Measurements from ENCODE around the gene BCKDHA.

BCKDHA gene

DNA sequence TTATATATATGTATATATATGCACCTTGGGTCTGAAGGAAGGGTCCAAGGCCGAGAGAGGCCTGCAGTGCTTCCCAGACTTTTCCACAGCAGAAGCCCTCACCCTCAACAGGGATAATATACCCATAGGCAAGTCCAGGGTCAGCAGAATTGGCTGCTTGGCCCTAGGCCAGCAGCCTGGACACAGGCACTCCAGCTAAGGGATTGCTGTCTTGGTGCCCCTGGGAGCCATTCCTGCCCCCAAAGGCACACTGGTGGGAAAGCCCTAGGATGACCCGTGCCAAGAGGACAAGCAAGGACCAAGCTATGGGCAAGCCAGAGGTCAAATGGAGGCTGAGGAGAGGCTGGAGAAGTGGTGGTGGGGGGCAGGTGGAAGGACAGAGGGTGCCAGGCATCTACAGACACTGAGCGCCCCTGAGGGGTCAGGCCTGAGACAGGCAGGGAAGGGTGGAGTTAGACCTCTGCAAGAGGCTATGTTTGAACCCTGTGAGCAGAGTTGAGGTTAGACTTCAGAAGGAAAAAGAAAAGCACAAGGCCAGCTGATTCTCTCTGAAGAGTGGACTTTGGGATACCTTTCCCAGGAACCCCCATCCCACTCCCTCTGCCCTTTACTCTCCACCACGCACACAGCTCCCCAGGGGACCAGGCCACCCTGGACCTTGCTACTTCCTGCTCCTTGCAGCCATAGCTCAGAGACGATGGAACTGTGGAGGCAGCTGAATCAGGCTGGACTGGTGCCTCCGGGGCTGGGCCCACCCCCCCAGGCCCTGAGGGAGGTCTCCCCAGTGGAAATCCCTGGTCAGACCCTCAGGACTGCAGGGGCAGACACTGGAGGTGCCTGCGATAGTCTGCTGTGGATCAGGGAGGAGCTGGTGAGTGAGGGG, 45.1 kb downstream of the BCKDHA start, which contains the start of gene ERICH4:
Gene ERICH4, plus strand, starts transcription at position 684 of the 883 bp plus-strand sequence. Its CDS starts 14 bp downstream, at position 698.
- no peaks in the 10 kb centered on the region for H3K9me3 ChIP-seq (ENCODE audit: control insufficient read depth in 5 of 5, low read length in 5 of 5)
- no peak within 1 kb of the TSS for H3K9ac ChIP-seq (ENCODE audit: low read length in 5 of 5)
- peaks cover 0 to 5% (median 4%) of the 10 kb centered on the region in 5 donors for H3K36me3 ChIP-seq (ENCODE audit: control insufficient read depth in 5 of 5, insufficient read depth in 5 of 5, low read length in 5 of 5)
- no peak within 1 kb of the TSS for H3K27ac ChIP-seq (ENCODE audit: low read depth, low read length)
- H3K4me3 ChIP-seq (ENCODE audit: low read depth in 1 of 5, low read length in 5 of 5) = no peak within 1 kb of the TSS
- H3K4me1 ChIP-seq (ENCODE audit: control insufficient read depth in 5 of 5, insufficient read depth in 5 of 5, low read length in 5 of 5) = peaks cover 7 to 15% (median 9%) of the 10 kb centered on the region in 5 donors
- H3K27me3 ChIP-seq (ENCODE audit: control insufficient read depth in 5 of 5, insufficient read depth in 4 of 5, low read length in 5 of 5) = peaks cover 3 to 24% (median 9%) of the 10 kb centered on the region in 5 donors

DNA sequence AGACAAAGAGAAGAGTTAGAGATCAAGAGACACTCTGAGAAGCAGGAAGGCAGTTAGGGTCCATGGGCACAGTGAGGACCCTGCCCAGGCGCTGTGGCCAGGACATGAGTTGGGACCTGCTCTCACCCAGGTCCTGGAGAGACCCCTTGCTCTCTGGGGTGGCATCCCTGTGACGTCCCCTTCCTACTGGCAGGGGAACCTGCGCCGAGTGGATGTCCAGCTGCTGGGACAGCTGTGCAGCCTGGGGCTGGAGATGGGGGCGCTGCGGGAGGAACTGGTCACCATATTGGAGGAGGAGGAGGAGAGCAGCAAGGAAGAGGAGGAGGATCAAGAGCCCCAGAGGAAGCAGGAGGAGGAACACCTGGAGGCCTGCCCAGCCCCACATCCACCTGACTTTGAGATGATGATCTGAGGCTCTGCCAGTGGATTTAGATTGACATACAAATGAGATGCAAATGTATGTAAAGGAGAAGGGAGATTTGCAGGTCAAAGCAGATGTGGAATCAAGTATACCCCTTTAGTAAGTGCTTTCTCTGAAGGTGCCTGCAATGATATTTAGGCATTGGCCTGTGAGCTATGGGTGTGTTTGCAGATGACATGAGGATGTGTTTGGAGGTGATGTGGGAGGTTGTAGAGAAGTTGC, 46.3 kb downstream of the BCKDHA start:
- H3K36me3 ChIP-seq (ENCODE audit: control insufficient read depth in 5 of 5, insufficient read depth in 5 of 5, low read length in 5 of 5) = no peaks in the 10 kb centered on the region
- H3K27ac ChIP-seq (ENCODE audit: low read depth, low read length) = no peak overlapping the region
- H3K4me3 ChIP-seq (ENCODE audit: low read depth in 1 of 5, low read length in 5 of 5) = no peak overlapping the region
- peaks cover 7 to 13% (median 9%) of the 10 kb centered on the region in 5 donors for H3K4me1 ChIP-seq (ENCODE audit: control insufficient read depth in 5 of 5, insufficient read depth in 5 of 5, low read length in 5 of 5)
- no peak overlapping the region for H3K9ac ChIP-seq (ENCODE audit: low read length in 5 of 5)
- H3K9me3 ChIP-seq (ENCODE audit: control insufficient read depth in 5 of 5, low read length in 5 of 5) = no peaks in the 10 kb centered on the region
- H3K27me3 ChIP-seq (ENCODE audit: control insufficient read depth in 5 of 5, insufficient read depth in 4 of 5, low read length in 5 of 5) = peaks cover 3 to 24% (median 9%) of the 10 kb centered on the region in 5 donors

DNA sequence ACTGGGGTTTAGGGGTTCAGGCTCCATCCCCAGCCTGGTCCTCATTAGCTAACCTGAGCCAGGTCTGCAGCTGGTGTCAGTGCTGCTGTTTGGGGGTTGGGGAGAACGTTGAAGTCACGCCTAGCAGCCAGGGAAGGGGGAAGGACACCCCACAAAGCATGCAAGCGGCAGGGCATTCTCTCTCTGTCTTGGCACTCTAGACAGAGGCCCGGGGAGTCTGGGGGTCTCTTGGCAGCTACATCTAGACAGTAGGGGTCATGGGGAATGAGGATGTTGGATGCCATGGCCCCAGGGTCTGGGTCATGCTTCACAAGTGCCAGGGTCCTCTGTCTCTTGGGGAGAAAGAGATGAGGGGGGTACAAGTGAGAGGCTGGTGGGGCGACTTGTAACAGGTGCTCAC, 48.0 kb downstream of the BCKDHA start:
- Histone ChIP-seq H3K9me3 (ENCODE audit: control insufficient read depth in 5 of 5, low read length in 5 of 5) (no peaks in the 10 kb centered on the region), H3K27me3 (ENCODE audit: control insufficient read depth in 5 of 5, insufficient read depth in 4 of 5, low read length in 5 of 5) (peaks cover 3 to 24% (median 9%) of the 10 kb centered on the region in 5 donors), H3K9ac (ENCODE audit: low read length in 5 of 5) (no peak overlapping the region), H3K4me3 (ENCODE audit: low read depth in 1 of 5, low read length in 5 of 5) (no peak overlapping the region), H3K27ac (ENCODE audit: low read depth, low read length) (no peak overlapping the region), H3K36me3 (ENCODE audit: control insufficient read depth in 5 of 5, insufficient read depth in 5 of 5, low read length in 5 of 5) (no peaks in the 10 kb centered on the region), H3K4me1 (ENCODE audit: control insufficient read depth in 5 of 5, insufficient read depth in 5 of 5, low read length in 5 of 5) (peaks cover 0 to 11% (median 3%) of the 10 kb centered on the region in 5 donors)

DNA sequence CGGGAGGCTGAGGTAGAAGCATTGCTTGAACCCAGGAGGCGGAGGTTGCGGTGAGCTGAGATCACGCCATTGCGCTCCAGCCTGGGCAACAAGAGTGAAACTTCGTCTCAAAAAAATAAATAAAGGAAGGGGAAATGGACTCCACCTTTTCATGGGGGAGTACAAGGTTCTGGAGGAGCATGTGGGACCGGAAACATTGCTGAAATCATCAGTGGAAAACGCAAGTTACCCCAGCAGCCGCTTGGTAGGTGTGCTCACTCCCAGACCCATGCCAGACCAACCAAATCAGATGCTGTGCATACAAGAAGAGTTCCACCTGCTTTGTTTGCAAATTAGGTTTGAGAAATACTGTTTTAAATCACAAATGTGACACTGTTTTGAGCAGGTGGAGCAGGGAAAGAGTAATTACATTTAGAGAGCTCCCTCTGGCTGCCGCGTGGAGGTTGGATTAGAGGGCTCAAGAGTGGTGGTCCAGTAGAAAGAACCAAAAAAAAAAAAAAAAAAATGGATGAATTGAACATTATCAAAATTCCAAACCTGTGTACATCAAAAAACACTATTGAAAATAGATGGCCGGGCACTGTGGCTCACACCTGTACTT, 50.2 kb downstream of the BCKDHA start:
- Histone ChIP-seq H3K4me1 (ENCODE audit: control insufficient read depth in 5 of 5, insufficient read depth in 5 of 5, low read length in 5 of 5) (peaks cover 0 to 11% (median 3%) of the 10 kb centered on the region in 5 donors), H3K27me3 (ENCODE audit: control insufficient read depth in 5 of 5, insufficient read depth in 4 of 5, low read length in 5 of 5) (peaks cover 3 to 22% (median 9%) of the 10 kb centered on the region in 5 donors), H3K27ac (ENCODE audit: low read depth, low read length) (no peak overlapping the region), H3K36me3 (ENCODE audit: control insufficient read depth in 5 of 5, insufficient read depth in 5 of 5, low read length in 5 of 5) (no peaks in the 10 kb centered on the region), H3K4me3 (ENCODE audit: low read depth in 1 of 5, low read length in 5 of 5) (peak overlapping the region in 2 of 5 donors; percentile 43 to 51), H3K9ac (ENCODE audit: low read length in 5 of 5) (peak overlapping the region in 1 of 5 donors; percentile 51), H3K9me3 (ENCODE audit: control insufficient read depth in 5 of 5, low read length in 5 of 5) (no peaks in the 10 kb centered on the region)

DNA sequence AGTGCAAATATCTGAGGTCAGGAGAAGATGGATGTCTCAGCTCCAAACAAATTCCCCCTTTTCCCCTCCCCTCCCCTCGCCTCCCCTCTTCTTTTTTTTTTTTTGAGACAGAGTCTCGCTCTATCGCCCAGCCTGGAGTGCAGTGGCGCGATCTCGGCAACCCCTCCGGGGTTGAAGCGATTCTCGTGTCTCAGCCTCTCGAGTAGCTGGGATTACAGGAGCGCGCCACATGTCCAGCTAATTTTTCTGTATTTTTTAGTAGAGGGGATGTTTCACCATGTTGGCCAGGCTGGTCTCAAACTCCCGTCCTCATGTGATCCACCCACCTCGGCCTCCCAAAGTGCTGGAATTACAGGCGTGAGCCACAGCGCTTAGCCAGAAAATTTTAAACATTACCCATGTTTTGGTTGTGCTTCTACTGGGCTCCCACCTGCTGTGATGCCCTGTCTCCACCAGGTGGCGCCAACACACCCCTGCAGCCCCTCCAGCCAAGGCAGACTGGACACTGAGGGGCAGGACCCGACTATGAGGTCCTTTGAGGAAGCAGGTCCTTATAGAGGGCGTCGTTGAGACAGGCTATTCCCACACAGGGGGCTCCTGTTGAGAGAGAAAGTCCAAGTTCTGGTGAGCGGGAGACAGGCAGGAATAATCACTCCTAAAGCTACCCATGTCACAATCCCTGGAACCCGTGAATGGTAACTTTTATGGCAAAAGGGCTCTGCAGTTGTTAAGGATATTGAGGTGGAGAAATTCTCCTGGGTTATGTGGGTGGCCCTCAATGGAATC, 51.7 kb downstream of the BCKDHA start:
- H3K27ac ChIP-seq (ENCODE audit: low read depth, low read length) = no peak overlapping the region
- H3K9ac ChIP-seq (ENCODE audit: low read length in 5 of 5) = peak overlapping the region in 1 of 5 donors; percentile 51
- H3K9me3 ChIP-seq (ENCODE audit: control insufficient read depth in 5 of 5, low read length in 5 of 5) = no peaks in the 10 kb centered on the region
- H3K4me3 ChIP-seq (ENCODE audit: low read depth in 1 of 5, low read length in 5 of 5) = peak overlapping the region in 4 of 5 donors; percentile 26 to 46 (median 34)
- peaks cover 3 to 16% (median 9%) of the 10 kb centered on the region in 5 donors for H3K27me3 ChIP-seq (ENCODE audit: control insufficient read depth in 5 of 5, insufficient read depth in 4 of 5, low read length in 5 of 5)
- no peaks in the 10 kb centered on the region for H3K36me3 ChIP-seq (ENCODE audit: control insufficient read depth in 5 of 5, insufficient read depth in 5 of 5, low read length in 5 of 5)
- H3K4me1 ChIP-seq (ENCODE audit: control insufficient read depth in 5 of 5, insufficient read depth in 5 of 5, low read length in 5 of 5) = peaks cover 0 to 11% (median 3%) of the 10 kb centered on the region in 5 donors

DNA sequence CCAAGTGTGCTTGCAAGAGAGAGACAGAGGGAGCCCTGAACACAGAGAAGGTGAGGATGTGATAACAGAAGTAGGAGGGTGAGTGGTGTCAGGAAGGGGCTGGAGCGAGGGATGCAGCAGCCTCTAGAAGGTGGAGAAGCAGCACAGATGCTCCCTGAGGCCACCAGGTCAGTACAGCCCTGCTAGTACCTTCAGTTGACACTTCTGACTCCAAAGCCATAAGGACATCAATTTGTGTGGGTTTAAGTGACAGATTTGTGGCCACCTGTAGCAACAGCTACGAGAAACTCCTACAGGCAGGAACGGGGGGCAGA, 52.2 kb downstream of the BCKDHA start:
- Histone ChIP-seq H3K4me3 (ENCODE audit: low read depth in 1 of 5, low read length in 5 of 5) (no peak overlapping the region), H3K4me1 (ENCODE audit: control insufficient read depth in 5 of 5, insufficient read depth in 5 of 5, low read length in 5 of 5) (peaks cover 0 to 11% (median 3%) of the 10 kb centered on the region in 5 donors), H3K9ac (ENCODE audit: low read length in 5 of 5) (no peak overlapping the region), H3K27me3 (ENCODE audit: control insufficient read depth in 5 of 5, insufficient read depth in 4 of 5, low read length in 5 of 5) (peaks cover 3 to 16% (median 9%) of the 10 kb centered on the region in 5 donors), H3K9me3 (ENCODE audit: control insufficient read depth in 5 of 5, low read length in 5 of 5) (no peaks in the 10 kb centered on the region), H3K36me3 (ENCODE audit: control insufficient read depth in 5 of 5, insufficient read depth in 5 of 5, low read length in 5 of 5) (no peaks in the 10 kb centered on the region), H3K27ac (ENCODE audit: low read depth, low read length) (no peak overlapping the region)

DNA sequence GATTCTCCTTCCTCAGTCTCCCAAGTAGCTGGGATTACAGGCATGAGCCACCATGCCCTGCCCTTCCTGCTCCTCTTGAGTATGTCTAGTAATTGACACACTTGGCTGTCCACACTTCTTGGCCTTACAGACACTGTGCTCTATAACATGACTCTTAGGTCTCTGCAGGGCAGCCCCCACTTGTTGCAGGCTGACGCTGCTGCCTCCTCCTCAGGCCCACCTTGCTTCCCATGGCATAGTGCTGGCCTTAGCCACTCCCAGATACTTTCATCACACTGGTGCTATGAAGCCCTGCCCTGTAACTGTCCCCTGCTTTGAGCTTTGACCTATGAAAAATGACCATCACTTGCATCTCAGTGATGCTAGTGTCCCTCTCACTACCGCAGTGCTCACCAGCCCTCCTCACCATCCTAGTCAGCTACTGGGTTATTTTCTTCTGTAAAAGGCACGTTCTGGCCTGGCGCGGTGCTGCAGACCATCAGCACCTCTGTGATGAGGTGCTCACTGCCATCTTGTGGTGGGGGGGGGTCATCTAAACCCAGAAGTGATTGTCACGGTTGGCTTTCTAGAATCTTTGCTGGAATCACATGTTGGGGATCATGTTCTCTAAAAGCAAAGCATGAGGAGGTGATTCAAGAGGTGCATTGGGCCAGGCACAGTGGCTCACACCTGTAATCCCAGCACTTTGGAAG, 55.1 kb downstream of the BCKDHA start:
- H3K4me3 ChIP-seq (ENCODE audit: low read depth in 1 of 5, low read length in 5 of 5) = no peak overlapping the region
- peaks cover 0 to 2% (median 0%) of the 10 kb centered on the region in 5 donors for H3K27me3 ChIP-seq (ENCODE audit: control insufficient read depth in 5 of 5, insufficient read depth in 4 of 5, low read length in 5 of 5)
- no peak overlapping the region for H3K27ac ChIP-seq (ENCODE audit: low read depth, low read length)
- no peaks in the 10 kb centered on the region for H3K9me3 ChIP-seq (ENCODE audit: control insufficient read depth in 5 of 5, low read length in 5 of 5)
- no peak overlapping the region for H3K9ac ChIP-seq (ENCODE audit: low read length in 5 of 5)
- H3K36me3 ChIP-seq (ENCODE audit: control insufficient read depth in 5 of 5, insufficient read depth in 5 of 5, low read length in 5 of 5) = no peaks in the 10 kb centered on the region
- H3K4me1 ChIP-seq (ENCODE audit: control insufficient read depth in 5 of 5, insufficient read depth in 5 of 5, low read length in 5 of 5) = peaks cover 0 to 29% (median 20%) of the 10 kb centered on the region in 5 donors

DNA sequence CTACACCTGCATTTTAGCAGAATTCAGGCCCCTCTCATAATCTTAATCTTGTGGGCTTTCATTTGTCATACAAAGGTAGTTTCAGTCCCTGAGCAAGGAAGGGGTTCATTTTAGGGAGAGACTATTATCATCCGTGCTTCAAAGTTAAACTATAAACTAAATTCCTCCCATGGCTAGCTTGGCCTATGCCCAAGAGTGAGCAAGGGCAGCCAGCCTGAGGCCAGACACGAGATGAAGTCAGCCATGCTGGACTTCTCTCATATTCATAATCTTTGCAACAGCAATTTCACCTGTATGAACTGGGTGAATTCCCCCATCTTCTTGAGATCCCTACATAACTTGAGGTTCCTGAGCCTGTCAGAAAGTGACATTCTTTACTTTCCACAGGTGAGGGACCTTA, 58.3 kb downstream of the BCKDHA start:
- no peaks in the 10 kb centered on the region for H3K9me3 ChIP-seq (ENCODE audit: control insufficient read depth in 5 of 5, low read length in 5 of 5)
- H3K27me3 ChIP-seq (ENCODE audit: control insufficient read depth in 5 of 5, insufficient read depth in 4 of 5, low read length in 5 of 5) = peaks cover 0 to 12% (median 3%) of the 10 kb centered on the region in 5 donors
- H3K36me3 ChIP-seq (ENCODE audit: control insufficient read depth in 5 of 5, insufficient read depth in 5 of 5, low read length in 5 of 5) = no peaks in the 10 kb centered on the region
- no peak overlapping the region for H3K9ac ChIP-seq (ENCODE audit: low read length in 5 of 5)
- peaks cover 0 to 24% (median 17%) of the 10 kb centered on the region in 5 donors for H3K4me1 ChIP-seq (ENCODE audit: control insufficient read depth in 5 of 5, insufficient read depth in 5 of 5, low read length in 5 of 5)
- H3K4me3 ChIP-seq (ENCODE audit: low read depth in 1 of 5, low read length in 5 of 5) = peak overlapping the region in 2 of 5 donors; percentile 10 to 11
- no peak overlapping the region for H3K27ac ChIP-seq (ENCODE audit: low read depth, low read length)

DNA sequence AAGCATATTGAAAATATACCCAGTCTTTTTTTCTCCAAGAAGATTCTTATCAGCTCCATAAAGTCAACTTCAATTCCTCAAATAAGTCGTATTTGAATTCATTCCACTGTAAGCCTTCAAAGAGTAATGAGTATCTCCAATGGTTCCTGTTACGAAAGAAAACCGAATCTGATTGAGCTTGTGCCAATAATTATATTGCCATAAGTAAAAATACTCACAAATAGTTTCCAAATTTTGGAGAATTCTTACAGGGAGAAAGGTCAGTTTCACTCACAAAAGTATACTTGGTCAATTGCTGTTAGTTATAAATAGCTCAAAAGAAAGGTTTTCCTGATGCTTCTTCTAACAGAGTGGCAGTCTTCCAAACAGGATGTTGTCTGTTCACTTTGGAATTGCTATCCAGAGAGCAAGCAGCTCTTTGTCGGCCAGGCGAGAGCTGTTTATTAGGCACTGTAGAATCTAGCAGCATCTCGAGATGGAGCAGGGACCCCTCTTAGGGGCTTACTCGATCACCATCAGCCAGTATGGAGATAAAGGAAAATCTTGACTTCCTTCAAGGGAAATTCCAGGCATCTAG, 58.8 kb downstream of the BCKDHA start:
- Histone ChIP-seq H3K9ac (ENCODE audit: low read length in 5 of 5) (peak overlapping the region in 1 of 5 donors; percentile 37), H3K36me3 (ENCODE audit: control insufficient read depth in 5 of 5, insufficient read depth in 5 of 5, low read length in 5 of 5) (no peaks in the 10 kb centered on the region), H3K9me3 (ENCODE audit: control insufficient read depth in 5 of 5, low read length in 5 of 5) (no peaks in the 10 kb centered on the region), H3K4me1 (ENCODE audit: control insufficient read depth in 5 of 5, insufficient read depth in 5 of 5, low read length in 5 of 5) (peaks cover 0 to 24% (median 17%) of the 10 kb centered on the region in 5 donors), H3K27ac (ENCODE audit: low read depth, low read length) (no peak overlapping the region), H3K27me3 (ENCODE audit: control insufficient read depth in 5 of 5, insufficient read depth in 4 of 5, low read length in 5 of 5) (peaks cover 0 to 12% (median 5%) of the 10 kb centered on the region in 5 donors), H3K4me3 (ENCODE audit: low read depth in 1 of 5, low read length in 5 of 5) (peak overlapping the region in 1 of 5 donors; percentile 11)
